Right hindlimb (tissue), 1 donor: ENCODE data around the gene CHRM3.

Experiments
- DNase-seq: peaks from one replicate; pipeline ENCODE4 v3.0.0-alpha.2; 2018

CHRM3 gene

DNA sequence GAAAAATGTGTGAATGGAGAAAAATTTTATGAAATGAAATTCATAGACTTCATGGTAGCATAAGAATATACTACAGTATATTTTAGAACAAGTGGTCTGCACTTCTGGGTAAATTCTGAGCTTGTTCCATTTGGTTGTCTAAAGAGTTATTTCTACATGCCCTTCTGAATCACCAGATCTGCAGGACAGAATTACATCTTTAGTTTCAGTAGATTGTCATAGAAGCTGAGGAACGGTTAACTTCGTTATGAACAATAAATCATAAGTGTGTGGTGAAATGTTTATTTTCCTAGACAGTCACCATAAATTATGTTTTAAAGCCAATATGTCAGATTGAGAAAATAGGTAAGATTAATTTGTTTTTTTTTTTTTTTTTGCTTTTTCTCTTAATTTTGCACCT is 30.9 kb downstream of the CHRM3 start:
- no peak for DNase-seq

DNA sequence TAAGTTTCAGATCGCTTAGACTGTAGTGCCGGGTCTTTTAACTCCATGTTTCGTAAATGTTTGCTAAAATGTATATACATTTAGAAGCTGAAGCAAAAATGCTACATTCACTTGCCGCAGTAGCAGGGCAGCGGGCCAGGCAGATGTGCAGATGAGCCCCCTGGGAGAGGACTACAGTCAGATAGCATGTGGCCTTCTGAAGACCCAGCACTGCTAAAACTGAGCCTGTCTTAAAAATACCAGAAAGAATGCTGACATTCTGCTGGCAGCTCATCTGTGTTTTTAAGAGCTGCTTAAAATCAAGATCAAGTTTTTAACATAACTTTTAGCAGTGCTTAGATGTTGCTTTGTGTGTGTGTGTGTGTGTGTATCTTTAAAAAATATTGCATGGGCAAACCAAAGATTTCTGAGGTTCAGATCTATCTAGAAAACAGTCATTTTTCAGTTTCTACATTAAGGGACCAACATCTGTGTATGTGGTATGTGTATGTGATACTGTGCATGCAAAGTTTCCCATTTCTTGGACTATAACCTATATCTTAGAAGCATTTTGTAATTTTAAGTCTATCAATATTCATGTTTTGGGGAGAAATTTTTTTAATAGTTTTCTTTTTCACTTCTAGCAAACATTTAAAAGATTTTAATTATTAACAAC is 31.7 kb downstream of the CHRM3 start:
- no peak for DNase-seq

DNA sequence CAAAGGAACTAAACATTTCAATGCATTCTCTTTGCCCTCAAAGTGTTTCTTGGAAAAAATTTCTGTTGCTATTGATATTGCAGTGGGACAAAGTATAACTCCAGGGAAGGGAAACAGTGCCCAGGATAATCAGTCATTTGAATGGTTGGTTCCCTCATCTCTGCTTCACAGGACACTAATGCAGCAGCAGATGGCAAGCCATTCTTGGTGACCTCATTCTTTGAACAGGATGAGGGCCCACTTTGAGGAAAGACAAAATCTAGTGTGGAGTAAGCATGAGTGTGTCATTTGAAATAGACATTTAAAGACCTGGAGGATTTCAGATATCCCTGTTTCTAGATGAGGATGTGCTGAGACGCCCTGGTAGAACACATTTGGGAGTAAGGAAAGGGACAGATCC is 32.3 kb downstream of the CHRM3 start:
- DNase-seq = no peak

DNA sequence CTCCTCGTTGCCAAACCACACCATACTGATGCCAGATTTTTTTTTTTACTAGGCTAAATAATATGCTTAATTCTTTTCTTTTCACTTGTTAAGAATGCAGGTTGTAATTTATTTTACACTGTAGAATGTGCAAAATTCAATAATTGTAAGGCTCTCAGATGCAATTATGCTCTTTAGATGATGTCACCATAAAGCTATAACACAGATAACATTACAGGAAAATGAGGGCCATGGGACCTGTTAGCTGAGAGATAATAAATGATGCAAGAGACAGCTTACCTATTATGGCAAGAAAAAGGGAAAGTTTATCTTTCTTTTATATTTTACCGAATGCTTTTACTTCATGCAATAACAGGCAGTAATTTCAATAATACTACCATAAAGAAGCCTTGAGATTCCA is 35.4 kb downstream of the CHRM3 start:
- no peak for DNase-seq

DNA sequence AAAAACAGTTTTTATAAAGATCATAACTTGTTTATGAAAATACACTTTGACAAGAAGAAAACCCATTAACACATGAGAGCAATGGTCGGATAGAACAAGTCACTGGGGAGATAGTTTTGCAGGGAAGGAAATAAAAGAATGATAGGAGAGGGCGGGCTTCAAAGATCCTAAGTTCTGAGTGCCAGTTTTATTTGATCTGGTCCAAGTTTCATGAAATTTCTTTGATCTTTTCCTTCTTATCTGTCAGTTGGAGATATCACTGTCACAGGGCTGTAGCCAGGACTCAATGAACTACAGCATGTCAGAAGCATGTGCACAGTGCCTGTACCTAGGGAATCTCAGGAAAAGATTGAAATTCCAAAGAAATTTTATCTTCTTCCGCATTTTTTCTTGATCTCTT is 36.5 kb downstream of the CHRM3 start:
- no peak for DNase-seq

DNA sequence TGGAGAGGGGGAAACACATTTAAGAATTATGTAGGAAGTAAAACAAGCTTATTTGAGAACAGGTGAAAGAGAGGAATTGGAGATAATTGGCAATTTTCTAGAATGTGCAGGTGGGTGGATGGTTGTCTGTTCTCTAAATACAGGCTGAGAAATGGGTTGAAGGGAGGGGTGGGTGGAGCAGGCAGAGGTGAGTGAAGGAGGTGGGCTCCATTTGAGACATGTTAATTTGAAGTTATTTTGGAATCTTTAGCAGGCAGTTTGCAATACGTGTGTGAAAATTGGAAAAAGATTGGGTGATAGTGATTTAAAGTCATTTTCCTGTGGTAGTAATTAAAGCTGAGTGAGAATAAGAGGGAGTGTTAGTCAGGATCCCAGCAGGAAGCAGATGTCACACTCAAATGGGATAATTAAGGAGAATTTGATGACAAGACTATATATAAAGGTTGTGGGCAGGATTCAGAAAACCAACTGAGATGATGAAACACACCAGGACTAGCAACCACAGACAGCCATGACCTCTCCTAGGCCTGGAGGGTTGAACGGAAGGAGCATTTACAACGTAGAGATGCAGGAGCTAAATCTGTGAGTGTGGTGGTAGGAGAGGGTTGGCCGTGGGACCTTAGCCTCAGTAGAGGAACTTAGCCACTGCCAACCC is 40.6 kb downstream of the CHRM3 start:
- no peak for DNase-seq

DNA sequence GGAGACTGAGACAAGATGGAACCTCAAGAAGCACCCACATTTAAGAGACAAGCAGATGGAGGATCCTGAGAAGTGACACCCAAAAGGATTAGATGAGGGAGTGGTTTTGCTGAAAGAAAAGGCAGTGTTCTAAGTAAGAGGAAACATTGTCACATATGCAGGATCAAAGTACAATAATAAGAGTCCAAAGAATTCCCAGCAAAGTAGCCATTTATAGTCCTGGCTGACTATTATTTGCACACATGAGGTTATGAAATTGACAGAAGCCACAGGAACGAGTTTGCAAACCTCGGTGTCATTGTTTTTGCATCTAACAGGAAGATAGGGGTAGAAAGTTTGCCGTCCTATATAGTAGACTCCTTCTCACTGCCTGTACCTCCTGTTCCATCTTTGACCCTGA is 41.3 kb downstream of the CHRM3 start:
- no peak for DNase-seq

DNA sequence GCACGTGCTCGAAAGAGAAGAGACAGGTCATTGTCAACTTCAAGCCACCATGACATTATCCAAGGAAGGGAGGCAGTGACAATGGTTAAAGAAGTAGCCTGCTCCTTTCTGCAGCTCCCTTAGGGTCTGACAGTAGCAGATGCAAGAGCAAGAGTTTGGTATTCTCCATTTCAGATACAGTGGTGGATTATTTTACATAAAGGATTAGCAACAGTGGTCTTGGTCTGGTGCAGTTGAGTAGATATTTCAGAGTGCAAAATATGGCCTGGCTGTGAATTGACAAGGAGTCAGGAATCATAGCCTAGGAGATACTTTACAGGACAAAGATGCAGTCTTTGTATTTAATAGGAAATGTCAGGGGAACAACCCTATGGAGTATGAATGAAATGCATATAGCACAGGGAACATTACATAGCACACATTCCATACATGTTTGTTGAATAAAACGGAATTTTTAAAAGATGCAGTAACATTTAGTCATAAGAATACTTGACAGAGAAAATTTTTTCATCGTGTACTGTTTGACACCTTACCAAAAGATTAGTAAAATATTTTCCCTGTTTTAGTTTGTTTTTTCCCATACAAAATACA is 41.8 kb downstream of the CHRM3 start:
- no peak for DNase-seq

DNA sequence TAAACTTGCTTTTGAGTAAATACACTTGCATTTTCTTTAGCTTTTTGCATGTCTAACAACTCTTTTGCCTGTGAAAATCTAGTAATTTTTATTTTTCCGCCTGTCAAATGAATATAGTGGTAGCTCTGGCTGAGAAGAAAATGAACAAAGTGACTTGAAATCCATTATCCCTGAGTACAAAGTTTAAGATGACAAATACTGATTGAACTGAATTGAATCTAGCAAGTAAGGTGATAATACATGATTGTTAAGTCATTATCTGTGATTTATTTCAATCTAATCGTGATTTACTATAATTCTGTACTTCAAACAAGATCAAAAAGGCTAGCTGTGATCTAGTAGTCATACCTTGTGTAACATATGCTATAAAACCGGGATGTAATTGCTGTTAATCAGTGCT is 42.8 kb downstream of the CHRM3 start:
- DNase-seq = no peak

DNA sequence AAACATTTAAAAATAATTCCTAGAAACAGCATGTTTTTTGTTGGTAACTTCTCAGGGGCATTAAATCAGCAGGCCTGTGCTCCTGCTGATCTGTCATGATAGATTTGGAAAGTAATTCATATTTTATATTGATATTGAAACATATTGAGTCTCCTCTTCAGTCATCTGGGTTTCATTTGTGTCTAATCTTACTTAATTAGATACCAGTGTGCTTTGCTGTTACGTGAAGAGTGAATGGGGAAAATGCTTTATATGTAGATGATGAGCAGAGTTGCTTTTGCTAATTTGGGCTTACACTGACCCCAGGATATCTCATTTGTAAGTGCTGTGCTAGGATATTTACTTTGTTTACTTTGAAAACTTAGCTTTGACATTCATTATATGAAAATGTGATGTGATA is 45.9 kb downstream of the CHRM3 start:
- DNase-seq = no peak

DNA sequence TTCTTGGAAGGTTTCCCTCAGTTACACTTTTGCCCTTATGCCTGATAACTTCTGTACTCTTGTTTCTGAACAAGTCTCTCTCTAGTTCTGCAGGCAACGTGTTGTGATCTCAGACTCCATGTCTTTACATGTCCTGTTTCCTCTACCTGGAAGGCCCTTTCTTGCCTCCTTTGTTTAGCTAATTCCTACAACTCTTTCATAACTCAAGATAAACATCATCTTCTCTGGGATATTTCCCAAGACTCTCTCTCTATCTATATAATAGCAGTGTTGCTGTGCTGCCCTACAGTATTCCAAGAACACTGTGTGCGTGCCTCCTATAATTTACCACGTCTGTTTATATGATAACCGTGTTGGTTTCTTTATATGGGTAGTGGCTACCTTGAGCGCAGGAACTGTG is 47.8 kb downstream of the CHRM3 start:
- DNase-seq = no peak
